Loucy (cell line): ENCODE data around the gene PDE4D.

Source experiments
- EZH2phosphoT487 ChIP-seq: fragments of 200-600 bp; IDR thresholded peaks from 2 replicates; pipeline ENCODE4 v1.6.1; 2018; ENCODE audit warnings: antibody characterized with exemption, mild to moderate bottlenecking, moderate library complexity, borderline replicate concordance
- TF ChIP-seq, protein P1 (sequence below): fragments of 200-600 bp; sonication (generic); conservative IDR thresholded peaks from 2 replicates; pipeline ENCODE4 v1.5.1; 2014; ENCODE audit warnings: mild to moderate bottlenecking, antibody characterized with exemption, low read length

DNA sequence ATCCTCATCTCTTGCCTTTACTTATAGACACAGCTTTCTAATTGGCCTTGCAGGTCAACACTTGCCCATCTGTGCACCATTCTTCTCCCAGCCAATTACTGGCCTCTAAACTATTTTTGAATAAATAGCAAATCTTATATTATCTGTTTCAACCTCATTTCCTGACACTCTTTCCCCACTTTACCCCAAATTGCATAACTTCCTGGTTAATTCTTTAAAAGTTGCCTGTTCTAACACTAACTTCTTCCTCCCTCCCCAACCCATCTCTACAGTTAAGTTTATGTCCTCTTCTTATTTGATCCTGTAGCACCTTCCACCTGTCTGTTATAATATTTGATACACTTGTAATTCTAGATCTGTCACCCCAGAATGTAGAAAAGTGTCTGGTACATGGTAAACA, 372.1 kb downstream of the PDE4D start:
- TF ChIP-seq, protein P1, sequence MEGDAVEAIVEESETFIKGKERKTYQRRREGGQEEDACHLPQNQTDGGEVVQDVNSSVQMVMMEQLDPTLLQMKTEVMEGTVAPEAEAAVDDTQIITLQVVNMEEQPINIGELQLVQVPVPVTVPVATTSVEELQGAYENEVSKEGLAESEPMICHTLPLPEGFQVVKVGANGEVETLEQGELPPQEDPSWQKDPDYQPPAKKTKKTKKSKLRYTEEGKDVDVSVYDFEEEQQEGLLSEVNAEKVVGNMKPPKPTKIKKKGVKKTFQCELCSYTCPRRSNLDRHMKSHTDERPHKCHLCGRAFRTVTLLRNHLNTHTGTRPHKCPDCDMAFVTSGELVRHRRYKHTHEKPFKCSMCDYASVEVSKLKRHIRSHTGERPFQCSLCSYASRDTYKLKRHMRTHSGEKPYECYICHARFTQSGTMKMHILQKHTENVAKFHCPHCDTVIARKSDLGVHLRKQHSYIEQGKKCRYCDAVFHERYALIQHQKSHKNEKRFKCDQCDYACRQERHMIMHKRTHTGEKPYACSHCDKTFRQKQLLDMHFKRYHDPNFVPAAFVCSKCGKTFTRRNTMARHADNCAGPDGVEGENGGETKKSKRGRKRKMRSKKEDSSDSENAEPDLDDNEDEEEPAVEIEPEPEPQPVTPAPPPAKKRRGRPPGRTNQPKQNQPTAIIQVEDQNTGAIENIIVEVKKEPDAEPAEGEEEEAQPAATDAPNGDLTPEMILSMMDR: no peak
- no peak for TF ChIP-seq EZH2phosphoT487
